Activated CD4-positive, alpha-beta memory T cell treated with anti-CD3 and anti-CD28 coated beads for 36 hours (primary cell): ENCODE measurements around the gene PATZ1. TPM values are rescaled to one million over a fixed set of nuclear protein-coding genes. Genes with fewer than 3 reads are reported as not detected.

ENCODE experiments used
- CTCF ChIA-PET: fragments of 350-600 bp; sonication (Branson Sonifier 250); formaldehyde crosslinking; loops from one replicate; lab custom pipeline; 2021; ENCODE audit warnings: antibody characterized with exemption, inconsistent platforms; lab: Charles Lee
- POLR2A ChIA-PET: fragments of 350-600 bp; sonication (Branson Sonifier 250); formaldehyde crosslinking; loops from one replicate; lab custom pipeline; 2021; ENCODE audit warnings: antibody characterized with exemption; lab: Charles Lee
- DNase-seq: peaks from one replicate; pipeline ENCODE4 v3.0.0-alpha.2; 2020
- H3K27ac Mint-ChIP-seq: one replicate; pipeline ENCODE4 v1.8.0; 2021; ENCODE audit warnings: mixed read lengths
- H3K27me3 Mint-ChIP-seq: one replicate; pipeline ENCODE4 v1.8.0; 2021; ENCODE audit warnings: mixed read lengths
- H3K36me3 Mint-ChIP-seq: one replicate; pipeline ENCODE4 v1.8.0; 2021; ENCODE audit warnings: mixed read lengths
- H3K4me1 Mint-ChIP-seq: one replicate; pipeline ENCODE4 v1.8.0; 2021; ENCODE audit warnings: low read depth, mixed read lengths
- H3K4me3 Mint-ChIP-seq: one replicate; pipeline ENCODE4 v1.8.0; 2021; ENCODE audit warnings: mild to moderate bottlenecking, mixed read lengths
- H3K9me3 Mint-ChIP-seq: one replicate; pipeline ENCODE4 v1.8.0; 2021; ENCODE audit warnings: mixed read lengths
- intact Hi-C: fragments of 100-400 bp; cut with micrococcal nuclease; formaldehyde crosslinking; loops from one replicate; pipeline ENCODE4 v1.15.1; 2023
- total RNA-seq, 2 experiments: library from RNA; stranded (reverse); gene quantifications; one replicate each; pipeline ENCODE4 v1.2.3, GENCODE V29; 2021

Gene PATZ1
- total RNA-seq, 2 experiments from 2014 or later, result 19.8 to 20.0 TPM

DNA sequence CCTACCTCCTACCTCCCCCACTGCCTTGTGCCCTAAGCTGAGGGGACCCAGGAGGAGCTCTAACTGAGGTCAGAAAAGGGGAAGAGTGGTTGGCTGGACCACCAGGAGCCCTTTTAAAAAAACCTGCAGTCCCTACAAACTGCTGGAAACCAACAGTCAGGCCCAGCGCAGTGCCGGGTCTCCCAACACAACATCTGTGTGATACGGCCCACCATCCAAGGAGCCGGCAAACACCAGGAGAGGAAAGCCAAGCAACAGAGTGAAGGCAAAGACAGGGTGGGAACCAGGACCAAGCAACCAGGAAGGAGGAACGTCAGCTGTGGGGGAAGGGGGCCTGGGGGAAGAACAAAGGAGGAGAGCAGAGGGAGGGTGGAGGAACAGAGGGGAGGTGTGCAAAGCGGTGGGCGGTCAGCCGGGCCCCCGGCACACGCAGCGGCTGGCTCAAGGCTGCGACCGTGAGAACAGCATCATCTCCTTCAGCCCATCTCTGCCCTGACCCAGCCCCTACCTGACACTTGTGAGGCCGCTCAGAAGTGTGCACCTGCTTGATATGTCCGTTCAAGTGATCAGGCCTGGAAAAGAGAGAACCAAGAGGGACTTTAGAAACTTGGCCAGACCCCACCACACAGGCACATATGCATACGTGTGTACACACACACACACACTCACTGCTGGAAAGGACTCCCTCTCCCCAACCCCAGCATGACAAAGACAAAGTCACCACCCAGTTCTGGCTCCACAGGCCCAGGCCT is 3.6 kb downstream of the PATZ1 start:
- Mint-ChIP-seq H3K36me3 (peaks cover 49% of the 10 kb centered on the region), H3K27ac (peak overlapping the region; percentile 91), H3K9me3 (no peaks in the 10 kb centered on the region), H3K27me3 (no peaks in the 10 kb centered on the region), H3K4me1 (peaks cover 63% of the 10 kb centered on the region), H3K4me3 (peak overlapping the region; percentile 89)
- ChIA-PET POLR2A (interaction anchor here (1.0 to 2.0 kb wide), 2 partner anchors 9 to 52 kb away, joined by 3 to 8 read pairs; no protein-coding TSS in a partner anchor), CTCF (interaction anchor here (1.9 kb wide), 1 partner anchor 29 kb away, joined by 5 read pairs; no protein-coding TSS in a partner anchor)
- intact Hi-C loops, result loop anchor here (5.0 kb wide), 1 partner anchor 375 kb away; the partner anchor contains the start of genes MORC2 and TUG1
- DNase-seq, result no peak

DNA sequence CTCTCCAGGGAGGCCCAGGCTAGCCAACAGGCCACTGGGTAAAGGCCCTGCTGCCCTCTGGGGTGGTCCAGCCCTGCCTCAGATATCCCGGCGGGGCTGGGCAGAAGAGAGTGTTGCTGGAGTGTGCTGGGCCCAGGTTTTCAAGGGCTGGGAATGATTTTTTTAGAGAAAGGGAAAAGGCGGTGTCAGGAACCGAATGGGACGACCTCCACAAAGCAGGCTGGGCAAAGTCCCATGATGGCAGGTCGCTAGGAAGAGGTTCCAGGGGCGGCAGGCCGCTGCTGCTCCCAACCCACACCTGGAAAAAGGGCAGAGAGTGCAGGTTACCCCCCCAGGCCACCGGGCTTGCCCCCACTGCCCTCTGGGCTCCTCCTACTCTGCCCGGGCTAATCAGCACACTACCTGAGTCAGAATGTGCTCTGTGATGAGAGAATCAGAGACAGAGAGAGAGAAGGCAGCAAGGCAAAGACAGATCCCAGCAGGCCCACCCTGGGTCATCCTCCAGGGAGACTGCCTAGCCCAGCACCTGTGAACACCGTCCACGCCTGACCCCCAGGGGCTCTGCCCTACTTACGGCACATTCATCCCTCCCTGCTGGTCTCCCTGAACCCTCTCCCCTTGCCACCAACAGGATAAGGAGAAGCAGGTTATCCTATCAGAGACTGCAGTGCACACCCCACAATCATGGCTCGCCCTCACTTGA is 4.6 kb downstream of the PATZ1 start:
- Mint-ChIP-seq H3K4me1 (peaks cover 69% of the 10 kb centered on the region), H3K4me3 (no peak overlapping the region), H3K27me3 (no peaks in the 10 kb centered on the region), H3K36me3 (peaks cover 55% of the 10 kb centered on the region), H3K27ac (peak overlapping the region; percentile 51), H3K9me3 (no peaks in the 10 kb centered on the region)
- DNase-seq, result no peak
- ChIA-PET CTCF (no interaction called here), POLR2A (no interaction called here)
- intact Hi-C loops, result loop anchor here (5.0 kb wide), 1 partner anchor 374 kb away; the partner anchor contains the start of genes MORC2 and TUG1

DNA sequence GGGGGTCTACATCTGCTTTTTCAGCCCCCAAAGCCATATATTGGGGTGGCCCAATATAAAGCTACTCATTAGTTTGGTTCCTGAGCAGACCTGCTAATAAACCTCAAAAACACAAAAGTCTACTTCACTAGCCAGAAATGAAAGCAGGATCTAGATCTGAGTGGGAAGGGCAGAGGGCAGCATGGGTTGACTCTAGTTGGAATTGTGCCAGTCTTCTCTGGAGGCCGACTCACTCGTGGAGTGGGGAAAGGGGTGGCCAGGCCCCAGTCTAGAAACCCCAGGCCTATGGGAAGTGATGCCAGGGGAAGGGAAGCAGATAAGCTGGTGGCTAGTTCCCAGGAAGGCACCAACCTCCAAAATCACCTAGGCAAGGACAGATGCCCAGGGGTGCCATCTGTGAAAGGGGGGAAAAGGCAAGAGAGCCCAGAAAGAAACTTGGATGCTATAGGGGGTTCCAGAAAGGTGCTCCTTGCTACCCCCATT is 5.3 kb downstream of the PATZ1 start:
- CTCF ChIA-PET, result no interaction called here
- Mint-ChIP-seq H3K27ac (peak overlapping the region; percentile 43), H3K4me1 (peaks cover 69% of the 10 kb centered on the region), H3K9me3 (no peaks in the 10 kb centered on the region), H3K36me3 (peaks cover 59% of the 10 kb centered on the region), H3K4me3 (no peak overlapping the region), H3K27me3 (no peaks in the 10 kb centered on the region)
- intact Hi-C loops, result loop anchor here (5.0 kb wide), 1 partner anchor 374 kb away; the partner anchor contains the start of genes MORC2 and TUG1
- DNase-seq, result no peak
- POLR2A ChIA-PET, result no interaction called here

- ChIA-PET CTCF (interaction anchor here (1.4 kb wide), 1 partner anchor 68 kb away, joined by 3 read pairs; no protein-coding TSS in a partner anchor), POLR2A (no interaction called here)
- Mint-ChIP-seq H3K36me3 (peaks cover 64% of the 10 kb centered on the region), H3K4me3 (no peak overlapping the region), H3K9me3 (no peaks in the 10 kb centered on the region), H3K27me3 (no peaks in the 10 kb centered on the region), H3K4me1 (peaks cover 69% of the 10 kb centered on the region), H3K27ac (peak overlapping the region; percentile 43)
- DNase-seq, result no peak
- intact Hi-C loops, result loop anchor here (5.0 kb wide), 1 partner anchor 373 kb away; the partner anchor contains the start of genes MORC2 and TUG1
Observed at GRCh38 chr22:31340360-31340759, 5.8 kb downstream of the PATZ1 start.

DNA sequence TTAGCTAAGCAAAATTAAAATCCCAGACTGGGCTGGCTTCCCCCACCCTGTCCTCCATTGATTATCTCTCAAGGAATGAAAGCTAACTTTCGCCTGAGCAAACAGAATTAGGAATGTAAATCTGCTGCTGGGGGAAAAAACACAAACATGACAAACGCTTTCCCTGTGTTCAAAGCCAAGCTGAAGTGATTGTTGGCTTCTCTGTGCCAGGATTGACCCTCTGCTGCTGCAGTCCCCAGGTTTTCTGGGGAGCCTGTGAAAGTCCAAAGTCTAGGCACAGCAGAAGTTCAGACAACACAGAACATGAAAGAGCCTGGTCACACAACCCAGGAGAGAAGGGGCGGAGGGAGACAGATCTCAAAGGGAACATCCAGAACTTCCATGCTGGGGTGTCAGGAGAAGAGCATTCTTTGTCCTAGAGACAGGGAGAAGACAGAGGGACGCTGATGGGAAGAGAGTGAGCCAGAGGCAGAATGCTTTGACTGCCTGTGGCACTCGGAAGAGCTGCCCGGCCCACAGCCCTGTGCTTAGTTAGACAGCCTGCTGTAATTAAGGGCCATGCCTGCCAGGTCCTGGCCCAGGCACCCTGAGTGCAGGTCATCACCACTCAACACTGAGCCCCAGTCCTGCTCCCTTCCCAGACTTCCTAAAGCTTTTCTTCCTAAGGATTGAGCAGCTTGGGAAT is 6.9 kb downstream of the PATZ1 start:
- POLR2A ChIA-PET, result no interaction called here
- Mint-ChIP-seq H3K27ac (peak overlapping the region; percentile 43), H3K4me3 (no peak overlapping the region), H3K36me3 (peaks cover 63% of the 10 kb centered on the region), H3K9me3 (no peaks in the 10 kb centered on the region), H3K4me1 (peaks cover 66% of the 10 kb centered on the region), H3K27me3 (no peaks in the 10 kb centered on the region)
- no peak for DNase-seq
- intact Hi-C loops, result no loop called here
- CTCF ChIA-PET, result interaction anchor here (0.6 to 1.4 kb wide), 3 partner anchors 28 to 67 kb away, joined by 3 to 4 read pairs (median 3); no protein-coding TSS in a partner anchor

- CTCF ChIA-PET, result interaction anchor here (0.7 to 1.5 kb wide), 2 partner anchors 24 to 45 kb away, joined by 3 to 4 read pairs; partner anchors contain the start of gene PIK3IP1
- H3K27me3 Mint-ChIP-seq, result no peaks in the 10 kb centered on the region
- peak; percentile 54 for DNase-seq
Observed at GRCh38 chr22:31337178-31337577, 9.0 kb downstream of the PATZ1 start.

DNA sequence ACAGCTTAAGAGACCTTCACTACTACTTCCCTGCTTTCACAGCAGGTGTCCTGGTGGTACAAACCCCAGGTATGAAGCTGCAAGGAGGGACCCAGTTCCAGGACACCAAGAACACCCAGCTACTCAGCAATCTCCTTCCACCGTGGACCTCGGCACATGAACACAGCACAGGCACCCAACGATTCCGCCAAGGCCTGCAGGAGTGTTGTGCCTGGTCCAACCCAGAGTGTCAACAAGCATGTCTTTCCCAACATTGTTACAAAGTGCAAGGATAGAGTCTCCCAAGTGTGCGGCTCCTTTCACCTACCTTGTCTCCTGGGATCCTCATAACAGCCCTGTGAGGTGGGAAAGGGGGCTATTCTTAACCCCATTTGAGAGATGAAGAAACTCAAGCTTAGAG is 11.8 kb downstream of the PATZ1 start:
- ChIA-PET POLR2A (interaction anchor here (1.2 to 2.7 kb wide), 2 partner anchors 9 to 10 kb away, joined by 4 to 8 read pairs; no protein-coding TSS in a partner anchor), CTCF (interaction anchor here (0.8 to 1.2 kb wide), 4 partner anchors 11 to 394 kb away, joined by 3 to 6 read pairs (median 3); no protein-coding TSS in a partner anchor)
- Mint-ChIP-seq H3K27me3 (no peaks in the 10 kb centered on the region), H3K9me3 (no peaks in the 10 kb centered on the region), H3K36me3 (peaks cover 46% of the 10 kb centered on the region), H3K4me1 (peaks cover 48% of the 10 kb centered on the region), H3K27ac (peak overlapping the region; percentile 24), H3K4me3 (no peak overlapping the region)
- no peak for DNase-seq
- intact Hi-C loops, result no loop called here

More at GRCh38 chr22:31337178-31337577, 9.0 kb downstream of the PATZ1 start:
- H3K4me1 Mint-ChIP-seq, result peaks cover 57% of the 10 kb centered on the region
- intact Hi-C loops, result no loop called here
- no peak overlapping the region for H3K4me3 Mint-ChIP-seq
- POLR2A ChIA-PET, result interaction anchor here (0.8 to 1.4 kb wide), 3 partner anchors 9 to 47 kb away, joined by 3 to 6 read pairs (median 3); partner anchors contain the start of gene PATZ1
- H3K9me3 Mint-ChIP-seq, result no peaks in the 10 kb centered on the region
- H3K36me3 Mint-ChIP-seq, result peaks cover 55% of the 10 kb centered on the region
- H3K27ac Mint-ChIP-seq, result peak overlapping the region; percentile 47

DNA sequence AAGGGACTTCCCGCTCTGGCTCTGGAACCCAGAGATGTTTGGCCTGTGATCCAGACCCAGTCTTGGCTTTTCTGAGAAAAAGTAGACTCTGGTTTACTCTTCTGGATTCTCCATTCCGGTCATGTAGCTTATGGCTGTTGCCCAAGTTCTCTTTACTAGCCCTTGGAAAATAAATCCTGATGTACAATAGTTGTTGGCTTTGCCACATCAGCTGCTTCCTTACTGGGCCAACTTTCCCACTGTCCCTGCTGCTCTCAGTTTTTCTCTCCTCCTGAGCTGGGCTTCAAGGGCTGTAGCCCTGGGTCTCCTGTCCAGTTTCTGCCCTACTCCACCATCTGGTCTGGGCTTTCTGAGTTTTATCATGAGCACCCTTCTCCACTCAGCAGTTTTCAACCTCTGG is 12.5 kb downstream of the PATZ1 start:
- Mint-ChIP-seq H3K9me3 (no peaks in the 10 kb centered on the region), H3K4me1 (peaks cover 47% of the 10 kb centered on the region), H3K27me3 (no peaks in the 10 kb centered on the region), H3K27ac (no peak overlapping the region), H3K36me3 (peaks cover 52% of the 10 kb centered on the region), H3K4me3 (no peak overlapping the region)
- ChIA-PET CTCF (interaction anchor here (0.8 to 1.2 kb wide), 4 partner anchors 11 to 393 kb away, joined by 3 to 6 read pairs (median 3); no protein-coding TSS in a partner anchor), POLR2A (interaction anchor here (2.7 kb wide), 1 partner anchor 10 kb away, joined by 8 read pairs; no protein-coding TSS in a partner anchor)
- intact Hi-C loops, result no loop called here
- DNase-seq, result no peak

GRCh38 chr22:31332886-31333285 is 13.3 kb downstream of the PATZ1 start:
- Mint-ChIP-seq H3K27me3 (no peaks in the 10 kb centered on the region), H3K27ac (no peak overlapping the region), H3K9me3 (no peaks in the 10 kb centered on the region), H3K36me3 (peaks cover 52% of the 10 kb centered on the region), H3K4me1 (peaks cover 40% of the 10 kb centered on the region), H3K4me3 (no peak overlapping the region)
- CTCF ChIA-PET, result no interaction called here
- POLR2A ChIA-PET, result interaction anchor here (2.7 kb wide), 1 partner anchor 10 kb away, joined by 8 read pairs; no protein-coding TSS in a partner anchor
- DNase-seq, result no peak
- intact Hi-C loops, result no loop called here

GRCh38 chr22:31332010-31332409 is 14.1 kb downstream of the PATZ1 start:
- intact Hi-C loops, result no loop called here
- no peaks in the 10 kb centered on the region for H3K27me3 Mint-ChIP-seq
- peaks cover 52% of the 10 kb centered on the region for H3K36me3 Mint-ChIP-seq
- H3K4me1 Mint-ChIP-seq, result peaks cover 32% of the 10 kb centered on the region
- H3K9me3 Mint-ChIP-seq, result no peaks in the 10 kb centered on the region
- ChIA-PET POLR2A (interaction anchor here (2.7 kb wide), 1 partner anchor 11 kb away, joined by 8 read pairs; no protein-coding TSS in a partner anchor), CTCF (interaction anchor here (1.4 kb wide), 1 partner anchor 19 kb away, joined by 6 read pairs; no protein-coding TSS in a partner anchor)
- no peak overlapping the region for H3K4me3 Mint-ChIP-seq
- DNase-seq, result no peak
- no peak overlapping the region for H3K27ac Mint-ChIP-seq
